H1 (cell line): ENCODE measurements around the gene USP43. TPM values are rescaled to one million over a fixed set of nuclear protein-coding genes. Genes with fewer than 3 reads are reported as not detected.

Experiments used
- CHD1 ChIP-seq: IDR thresholded peaks from 2 replicates; pipeline ENCODE4 v1.6.1; 2012; ENCODE audit warnings: low read depth, low read length, improper control_type of control experiment
- MAFK ChIP-seq: IDR thresholded peaks from 2 replicates; pipeline ENCODE4 v1.6.1; 2012; ENCODE audit warnings: low read depth, mild to moderate bottlenecking, improper control_type of control experiment, low read length
- RAD21 ChIP-seq, 2 experiments: IDR thresholded peaks in 1 of 2; conservative IDR thresholded peaks in 1 of 2; 2 replicates each; pipeline ENCODE4 v1.6.1; 2011; ENCODE audit warnings: low read depth in 2 of 2, low read length in 2 of 2, improper control_type of control experiment in 1 of 2, inconsistent platforms in 1 of 2, mild to moderate bottlenecking in 1 of 2, moderate library complexity in 1 of 2
- SAP30 ChIP-seq: fragments of 300-600 bp; sonication (generic); IDR thresholded peaks from 2 replicates; pipeline ENCODE4 v1.7.1; 2012; ENCODE audit warnings: low read length, moderate library complexity, mild to moderate bottlenecking, inconsistent platforms; ENCODE audit not compliant: insufficient read depth, insufficient replicate concordance
- polyA plus RNA-seq, 7 experiments: library from polyadenylated mRNA; depleted of rRNA in 3 of 7; stranded (reverse) in 5 of 7; unstranded in 2 of 7; fragments of >200 nt in 5 of 7; fragments of 200-250 nt in 2 of 7; gene quantifications; 1 replicate in 5 of 7; 2 replicates in 1 of 7; 4 replicates in 1 of 7; pipeline versions ENCODE4 v1.2.1 to v1.2.3, GENCODE V29; 2011 to 2013; ENCODE audit warnings: missing spikeins in 2 of 7, mixed read lengths in 2 of 7
- total RNA-seq: library from RNA; stranded (reverse); fragmentation: NEBNext Ultra II Directional; extraction: Animal tissue kit (Norgen Biotek cat#: 25700); gene quantifications from 2 replicates; pipeline ENCODE4 v1.2.1, GENCODE V29; 2021
- TF ChIP-seq, protein P1 (sequence below): fragments of 300-600 bp; sonication (generic); IDR thresholded peaks from 2 replicates; pipeline ENCODE4 v1.7.1; 2012; ENCODE audit warnings: low read length, moderate library complexity, mild to moderate bottlenecking, inconsistent platforms; ENCODE audit not compliant: insufficient replicate concordance
- TF ChIP-seq, protein P2 (sequence below), 3 experiments: IDR thresholded peaks; 1 replicate in 2 of 3; 2 replicates in 1 of 3; pipeline versions ENCODE4 v1.5.1 to v1.6.1; 2011; ENCODE audit warnings: low read length in 3 of 3, mild to moderate bottlenecking in 3 of 3, inconsistent platforms in 2 of 3, low read depth in 1 of 3, moderate library complexity in 1 of 3; ENCODE audit not compliant: insufficient read depth in 1 of 3; ENCODE audit errors: control extremely low read depth in 1 of 3

Gene USP43
- total and polyA plus RNA-seq, 2 of the 8 experiments (the other 6 are each of a cell fraction or from before 2014, with no cell fraction given), result 3.0 to 7.2 TPM

GRCh38 chr17:9696279-9697044 is 51.1 kb downstream of the USP43 start (continued):
- TF ChIP-seq, protein P1, sequence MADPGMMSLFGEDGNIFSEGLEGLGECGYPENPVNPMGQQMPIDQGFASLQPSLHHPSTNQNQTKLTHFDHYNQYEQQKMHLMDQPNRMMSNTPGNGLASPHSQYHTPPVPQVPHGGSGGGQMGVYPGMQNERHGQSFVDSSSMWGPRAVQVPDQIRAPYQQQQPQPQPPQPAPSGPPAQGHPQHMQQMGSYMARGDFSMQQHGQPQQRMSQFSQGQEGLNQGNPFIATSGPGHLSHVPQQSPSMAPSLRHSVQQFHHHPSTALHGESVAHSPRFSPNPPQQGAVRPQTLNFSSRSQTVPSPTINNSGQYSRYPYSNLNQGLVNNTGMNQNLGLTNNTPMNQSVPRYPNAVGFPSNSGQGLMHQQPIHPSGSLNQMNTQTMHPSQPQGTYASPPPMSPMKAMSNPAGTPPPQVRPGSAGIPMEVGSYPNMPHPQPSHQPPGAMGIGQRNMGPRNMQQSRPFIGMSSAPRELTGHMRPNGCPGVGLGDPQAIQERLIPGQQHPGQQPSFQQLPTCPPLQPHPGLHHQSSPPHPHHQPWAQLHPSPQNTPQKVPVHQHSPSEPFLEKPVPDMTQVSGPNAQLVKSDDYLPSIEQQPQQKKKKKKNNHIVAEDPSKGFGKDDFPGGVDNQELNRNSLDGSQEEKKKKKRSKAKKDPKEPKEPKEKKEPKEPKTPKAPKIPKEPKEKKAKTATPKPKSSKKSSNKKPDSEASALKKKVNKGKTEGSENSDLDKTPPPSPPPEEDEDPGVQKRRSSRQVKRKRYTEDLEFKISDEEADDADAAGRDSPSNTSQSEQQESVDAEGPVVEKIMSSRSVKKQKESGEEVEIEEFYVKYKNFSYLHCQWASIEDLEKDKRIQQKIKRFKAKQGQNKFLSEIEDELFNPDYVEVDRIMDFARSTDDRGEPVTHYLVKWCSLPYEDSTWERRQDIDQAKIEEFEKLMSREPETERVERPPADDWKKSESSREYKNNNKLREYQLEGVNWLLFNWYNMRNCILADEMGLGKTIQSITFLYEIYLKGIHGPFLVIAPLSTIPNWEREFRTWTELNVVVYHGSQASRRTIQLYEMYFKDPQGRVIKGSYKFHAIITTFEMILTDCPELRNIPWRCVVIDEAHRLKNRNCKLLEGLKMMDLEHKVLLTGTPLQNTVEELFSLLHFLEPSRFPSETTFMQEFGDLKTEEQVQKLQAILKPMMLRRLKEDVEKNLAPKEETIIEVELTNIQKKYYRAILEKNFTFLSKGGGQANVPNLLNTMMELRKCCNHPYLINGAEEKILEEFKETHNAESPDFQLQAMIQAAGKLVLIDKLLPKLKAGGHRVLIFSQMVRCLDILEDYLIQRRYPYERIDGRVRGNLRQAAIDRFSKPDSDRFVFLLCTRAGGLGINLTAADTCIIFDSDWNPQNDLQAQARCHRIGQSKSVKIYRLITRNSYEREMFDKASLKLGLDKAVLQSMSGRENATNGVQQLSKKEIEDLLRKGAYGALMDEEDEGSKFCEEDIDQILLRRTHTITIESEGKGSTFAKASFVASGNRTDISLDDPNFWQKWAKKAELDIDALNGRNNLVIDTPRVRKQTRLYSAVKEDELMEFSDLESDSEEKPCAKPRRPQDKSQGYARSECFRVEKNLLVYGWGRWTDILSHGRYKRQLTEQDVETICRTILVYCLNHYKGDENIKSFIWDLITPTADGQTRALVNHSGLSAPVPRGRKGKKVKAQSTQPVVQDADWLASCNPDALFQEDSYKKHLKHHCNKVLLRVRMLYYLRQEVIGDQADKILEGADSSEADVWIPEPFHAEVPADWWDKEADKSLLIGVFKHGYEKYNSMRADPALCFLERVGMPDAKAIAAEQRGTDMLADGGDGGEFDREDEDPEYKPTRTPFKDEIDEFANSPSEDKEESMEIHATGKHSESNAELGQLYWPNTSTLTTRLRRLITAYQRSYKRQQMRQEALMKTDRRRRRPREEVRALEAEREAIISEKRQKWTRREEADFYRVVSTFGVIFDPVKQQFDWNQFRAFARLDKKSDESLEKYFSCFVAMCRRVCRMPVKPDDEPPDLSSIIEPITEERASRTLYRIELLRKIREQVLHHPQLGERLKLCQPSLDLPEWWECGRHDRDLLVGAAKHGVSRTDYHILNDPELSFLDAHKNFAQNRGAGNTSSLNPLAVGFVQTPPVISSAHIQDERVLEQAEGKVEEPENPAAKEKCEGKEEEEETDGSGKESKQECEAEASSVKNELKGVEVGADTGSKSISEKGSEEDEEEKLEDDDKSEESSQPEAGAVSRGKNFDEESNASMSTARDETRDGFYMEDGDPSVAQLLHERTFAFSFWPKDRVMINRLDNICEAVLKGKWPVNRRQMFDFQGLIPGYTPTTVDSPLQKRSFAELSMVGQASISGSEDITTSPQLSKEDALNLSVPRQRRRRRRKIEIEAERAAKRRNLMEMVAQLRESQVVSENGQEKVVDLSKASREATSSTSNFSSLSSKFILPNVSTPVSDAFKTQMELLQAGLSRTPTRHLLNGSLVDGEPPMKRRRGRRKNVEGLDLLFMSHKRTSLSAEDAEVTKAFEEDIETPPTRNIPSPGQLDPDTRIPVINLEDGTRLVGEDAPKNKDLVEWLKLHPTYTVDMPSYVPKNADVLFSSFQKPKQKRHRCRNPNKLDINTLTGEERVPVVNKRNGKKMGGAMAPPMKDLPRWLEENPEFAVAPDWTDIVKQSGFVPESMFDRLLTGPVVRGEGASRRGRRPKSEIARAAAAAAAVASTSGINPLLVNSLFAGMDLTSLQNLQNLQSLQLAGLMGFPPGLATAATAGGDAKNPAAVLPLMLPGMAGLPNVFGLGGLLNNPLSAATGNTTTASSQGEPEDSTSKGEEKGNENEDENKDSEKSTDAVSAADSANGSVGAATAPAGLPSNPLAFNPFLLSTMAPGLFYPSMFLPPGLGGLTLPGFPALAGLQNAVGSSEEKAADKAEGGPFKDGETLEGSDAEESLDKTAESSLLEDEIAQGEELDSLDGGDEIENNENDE, result no peak
- TF ChIP-seq MAFK, result no peak
- no peak for TF ChIP-seq CHD1
- TF ChIP-seq SAP30, result no peak
- TF ChIP-seq, protein P2, sequence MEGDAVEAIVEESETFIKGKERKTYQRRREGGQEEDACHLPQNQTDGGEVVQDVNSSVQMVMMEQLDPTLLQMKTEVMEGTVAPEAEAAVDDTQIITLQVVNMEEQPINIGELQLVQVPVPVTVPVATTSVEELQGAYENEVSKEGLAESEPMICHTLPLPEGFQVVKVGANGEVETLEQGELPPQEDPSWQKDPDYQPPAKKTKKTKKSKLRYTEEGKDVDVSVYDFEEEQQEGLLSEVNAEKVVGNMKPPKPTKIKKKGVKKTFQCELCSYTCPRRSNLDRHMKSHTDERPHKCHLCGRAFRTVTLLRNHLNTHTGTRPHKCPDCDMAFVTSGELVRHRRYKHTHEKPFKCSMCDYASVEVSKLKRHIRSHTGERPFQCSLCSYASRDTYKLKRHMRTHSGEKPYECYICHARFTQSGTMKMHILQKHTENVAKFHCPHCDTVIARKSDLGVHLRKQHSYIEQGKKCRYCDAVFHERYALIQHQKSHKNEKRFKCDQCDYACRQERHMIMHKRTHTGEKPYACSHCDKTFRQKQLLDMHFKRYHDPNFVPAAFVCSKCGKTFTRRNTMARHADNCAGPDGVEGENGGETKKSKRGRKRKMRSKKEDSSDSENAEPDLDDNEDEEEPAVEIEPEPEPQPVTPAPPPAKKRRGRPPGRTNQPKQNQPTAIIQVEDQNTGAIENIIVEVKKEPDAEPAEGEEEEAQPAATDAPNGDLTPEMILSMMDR (IDR thresholded peaks at IDR 0.05; ENCODE audit: control extremely low read depth in 1 of 3, insufficient read depth in 1 of 3, low read depth in 1 of 3, low read length in 3 of 3), result peak; percentile 47 to 66 (median 62)
- peak; percentile 42 to 54; a peak in 3 of 4 replicates for TF ChIP-seq RAD21 (IDR thresholded peaks at IDR 0.05 in 1 of 2, conservative IDR thresholded peaks at IDR 0.05 in 1 of 2; ENCODE audit: low read depth in 2 of 2, low read length in 2 of 2)
